ENCODE results near the gene IGLON5. TPM values are rescaled to one million over a fixed set of nuclear protein-coding genes. Genes with fewer than 3 reads are reported as not detected.

The IGLON5 gene
- total RNA-seq, 1 donor: not detected

- no peaks in the 10 kb centered on the region for H3K9me3 ChIP-seq (ENCODE audit: low read depth, low read length)
- peak overlapping the region; percentile 25 for H3K4me3 ChIP-seq (ENCODE audit: insufficient read depth, low read length)
- TF ChIP-seq CTCF (IDR thresholded peaks at IDR 0.05; ENCODE audit: extremely low read depth, low read depth, low read length): no peak
- no peaks in the 10 kb centered on the region for H4K20me1 ChIP-seq (ENCODE audit: insufficient read depth, low read length)
- no peaks in the 10 kb centered on the region for H3K4me1 ChIP-seq (ENCODE audit: insufficient read depth, low read length)
- H3K36me3 ChIP-seq (ENCODE audit: insufficient read depth, low read length): no peaks in the 10 kb centered on the region
- H3K4me2 ChIP-seq (ENCODE audit: insufficient read depth, low read length): peak overlapping the region; percentile 43
- H3K79me2 ChIP-seq (ENCODE audit: insufficient read depth, low read length): no peaks in the 10 kb centered on the region
- peak; percentile 95 for DNase-seq (ENCODE audit: insufficient read length, low spot score, missing footprints)
- H3K27me3 ChIP-seq (ENCODE audit: insufficient read depth, low read length): peaks cover 4% of the 10 kb centered on the region
- no peak overlapping the region for H2AFZ ChIP-seq (ENCODE audit: low read length)
- no peak overlapping the region for H3K27ac ChIP-seq (ENCODE audit: low read depth, low read length)
Observed at GRCh38 chr19:51327066-51328001, 15.9 kb downstream of the IGLON5 start.

DNA sequence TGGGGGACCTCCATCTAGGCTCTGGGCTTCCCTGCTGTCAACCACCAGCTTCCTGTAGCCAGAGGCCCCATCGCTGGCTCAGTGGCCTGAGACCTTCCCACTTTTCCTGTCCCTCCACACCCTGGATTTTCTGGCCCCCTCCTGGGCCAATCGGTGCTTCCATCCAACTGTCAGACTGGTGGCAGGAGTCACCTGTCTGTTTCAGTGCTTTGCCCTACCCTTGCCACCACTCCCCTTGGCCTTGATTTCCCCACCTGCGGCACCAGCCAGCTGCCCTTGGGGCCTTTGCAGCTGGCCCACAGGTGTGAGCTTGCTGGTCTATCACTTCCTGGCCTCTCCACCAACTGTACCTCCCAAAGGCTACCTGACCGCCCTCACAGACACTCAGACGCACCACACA, 18.0 kb downstream of the IGLON5 start:
- DNase-seq (ENCODE audit: insufficient read length, low spot score, missing footprints): peak; percentile 21
- Histone ChIP-seq H4K20me1 (ENCODE audit: insufficient read depth, low read length) (no peaks in the 10 kb centered on the region), H2AFZ (ENCODE audit: low read length) (no peak overlapping the region), H3K36me3 (ENCODE audit: insufficient read depth, low read length) (no peaks in the 10 kb centered on the region), H3K4me3 (ENCODE audit: insufficient read depth, low read length) (no peak overlapping the region), H3K9me3 (ENCODE audit: low read depth, low read length) (no peaks in the 10 kb centered on the region), H3K27me3 (ENCODE audit: insufficient read depth, low read length) (peaks cover 4% of the 10 kb centered on the region), H3K27ac (ENCODE audit: low read depth, low read length) (no peak overlapping the region), H3K79me2 (ENCODE audit: insufficient read depth, low read length) (no peaks in the 10 kb centered on the region), H3K4me1 (ENCODE audit: insufficient read depth, low read length) (no peaks in the 10 kb centered on the region), H3K4me2 (ENCODE audit: insufficient read depth, low read length) (no peak overlapping the region)
- TF ChIP-seq CTCF (IDR thresholded peaks at IDR 0.05; ENCODE audit: extremely low read depth, low read depth, low read length): no peak

DNA sequence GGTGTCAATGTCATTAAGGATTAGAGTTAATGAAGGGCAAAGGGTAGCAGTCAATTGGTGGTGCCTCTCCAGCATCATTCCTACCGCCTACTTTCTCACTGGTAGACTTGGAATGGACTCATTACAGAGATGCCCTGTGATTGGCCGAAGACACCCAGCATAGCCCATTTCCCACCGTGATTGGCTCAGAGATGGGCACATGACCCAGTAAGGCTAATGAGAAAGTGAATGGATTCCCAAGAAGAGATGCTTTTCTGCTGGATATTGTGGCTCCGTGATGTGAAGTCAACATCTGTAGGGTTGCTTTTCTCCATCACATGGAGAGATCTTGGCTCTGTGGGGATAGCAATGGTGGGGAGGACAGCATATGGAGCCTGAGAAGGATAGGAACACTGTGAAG, 18.9 kb downstream of the IGLON5 start:
- no peak overlapping the region for H3K4me2 ChIP-seq (ENCODE audit: insufficient read depth, low read length)
- no peak overlapping the region for H3K4me3 ChIP-seq (ENCODE audit: insufficient read depth, low read length)
- H3K27ac ChIP-seq (ENCODE audit: low read depth, low read length): no peak overlapping the region
- no peak overlapping the region for H2AFZ ChIP-seq (ENCODE audit: low read length)
- peak; percentile 63 for DNase-seq (ENCODE audit: insufficient read length, low spot score, missing footprints)
- no peak for TF ChIP-seq CTCF (IDR thresholded peaks at IDR 0.05; ENCODE audit: extremely low read depth, low read depth, low read length)
- H4K20me1 ChIP-seq (ENCODE audit: insufficient read depth, low read length): no peaks in the 10 kb centered on the region
- H3K27me3 ChIP-seq (ENCODE audit: insufficient read depth, low read length): peaks cover 4% of the 10 kb centered on the region
- no peaks in the 10 kb centered on the region for H3K36me3 ChIP-seq (ENCODE audit: insufficient read depth, low read length)
- no peaks in the 10 kb centered on the region for H3K4me1 ChIP-seq (ENCODE audit: insufficient read depth, low read length)
- no peaks in the 10 kb centered on the region for H3K9me3 ChIP-seq (ENCODE audit: low read depth, low read length)
- no peaks in the 10 kb centered on the region for H3K79me2 ChIP-seq (ENCODE audit: insufficient read depth, low read length)

DNA sequence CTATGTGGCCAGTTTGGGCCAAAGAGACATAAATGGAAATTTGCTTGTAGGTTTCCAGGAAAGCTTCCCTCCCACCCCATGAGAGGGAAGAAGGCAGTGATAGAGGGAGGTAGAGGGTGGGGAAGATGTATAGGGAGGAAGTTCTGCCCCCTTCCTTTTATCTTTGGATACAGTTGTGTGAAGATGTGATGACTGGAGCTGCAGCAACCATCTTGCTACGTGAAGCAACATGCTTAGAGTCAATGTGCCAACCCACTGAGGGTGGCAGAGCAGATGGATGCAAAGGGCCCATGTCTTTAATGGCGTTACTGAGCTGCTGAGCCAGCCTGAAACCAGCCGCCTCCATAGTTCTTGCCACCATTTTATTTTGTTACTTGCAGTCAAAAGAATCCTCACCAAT, 19.7 kb downstream of the IGLON5 start:
- Histone ChIP-seq H3K9me3 (ENCODE audit: low read depth, low read length) (no peaks in the 10 kb centered on the region), H3K36me3 (ENCODE audit: insufficient read depth, low read length) (no peaks in the 10 kb centered on the region), H3K79me2 (ENCODE audit: insufficient read depth, low read length) (no peaks in the 10 kb centered on the region), H3K4me3 (ENCODE audit: insufficient read depth, low read length) (no peak overlapping the region), H4K20me1 (ENCODE audit: insufficient read depth, low read length) (no peaks in the 10 kb centered on the region), H3K4me1 (ENCODE audit: insufficient read depth, low read length) (no peaks in the 10 kb centered on the region), H2AFZ (ENCODE audit: low read length) (no peak overlapping the region), H3K27me3 (ENCODE audit: insufficient read depth, low read length) (peaks cover 4% of the 10 kb centered on the region), H3K4me2 (ENCODE audit: insufficient read depth, low read length) (no peak overlapping the region), H3K27ac (ENCODE audit: low read depth, low read length) (no peak overlapping the region)
- no peak for TF ChIP-seq CTCF (IDR thresholded peaks at IDR 0.05; ENCODE audit: extremely low read depth, low read depth, low read length)
- peak; percentile 72 for DNase-seq (ENCODE audit: insufficient read length, low spot score, missing footprints)

Data from osteoblast (primary cell).